NB4 (cell line): ENCODE data around the gene SLC6A12.

Experiments used
- MAX ChIP-seq: IDR thresholded peaks from 2 replicates; pipeline ENCODE4 v1.6.1; 2011; ENCODE audit warnings: low read depth, low read length
- POLR2A ChIP-seq: IDR thresholded peaks from 2 replicates; pipeline ENCODE4 v1.6.1; 2011; ENCODE audit warnings: mild to moderate bottlenecking; ENCODE audit not compliant: insufficient read length; ENCODE audit errors: extremely low read depth
- TF ChIP-seq, protein P1 (sequence below): IDR thresholded peaks from one replicate; pipeline ENCODE4 v1.5.1; 2012; ENCODE audit warnings: low read depth, low read length

- TF ChIP-seq, protein P1, sequence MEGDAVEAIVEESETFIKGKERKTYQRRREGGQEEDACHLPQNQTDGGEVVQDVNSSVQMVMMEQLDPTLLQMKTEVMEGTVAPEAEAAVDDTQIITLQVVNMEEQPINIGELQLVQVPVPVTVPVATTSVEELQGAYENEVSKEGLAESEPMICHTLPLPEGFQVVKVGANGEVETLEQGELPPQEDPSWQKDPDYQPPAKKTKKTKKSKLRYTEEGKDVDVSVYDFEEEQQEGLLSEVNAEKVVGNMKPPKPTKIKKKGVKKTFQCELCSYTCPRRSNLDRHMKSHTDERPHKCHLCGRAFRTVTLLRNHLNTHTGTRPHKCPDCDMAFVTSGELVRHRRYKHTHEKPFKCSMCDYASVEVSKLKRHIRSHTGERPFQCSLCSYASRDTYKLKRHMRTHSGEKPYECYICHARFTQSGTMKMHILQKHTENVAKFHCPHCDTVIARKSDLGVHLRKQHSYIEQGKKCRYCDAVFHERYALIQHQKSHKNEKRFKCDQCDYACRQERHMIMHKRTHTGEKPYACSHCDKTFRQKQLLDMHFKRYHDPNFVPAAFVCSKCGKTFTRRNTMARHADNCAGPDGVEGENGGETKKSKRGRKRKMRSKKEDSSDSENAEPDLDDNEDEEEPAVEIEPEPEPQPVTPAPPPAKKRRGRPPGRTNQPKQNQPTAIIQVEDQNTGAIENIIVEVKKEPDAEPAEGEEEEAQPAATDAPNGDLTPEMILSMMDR = no peak
- TF ChIP-seq MAX (no peak), POLR2A (no peak)
Measured at GRCh38 chr12:211639-212414, 2.1 kb downstream of the SLC6A12 start.
